IPS DF 6.9 (cell line): ENCODE measurements around the gene NR1D1.

Experiments used
- DNase-seq: peaks from one replicate; pipeline ENCODE4 v3.0.0-alpha.2; 2013; ENCODE audit warnings: low read depth, low spot score
- H3K27ac ChIP-seq: one replicate; pipeline ENCODE4 v1.5.1; 2013; ENCODE audit warnings: low read length, control low read depth
- H3K27me3 ChIP-seq: 2 replicates; pipeline ENCODE4 v1.6.1; 2013; ENCODE audit warnings: mild to moderate bottlenecking, low read length; ENCODE audit not compliant: control insufficient read depth, insufficient read depth
- H3K36me3 ChIP-seq: 2 replicates; pipeline ENCODE4 v1.6.1; 2013; ENCODE audit warnings: low read length; ENCODE audit not compliant: control insufficient read depth, insufficient read depth
- H3K4me1 ChIP-seq: 2 replicates; pipeline ENCODE4 v1.6.1; 2013; ENCODE audit warnings: low read length; ENCODE audit not compliant: control insufficient read depth, insufficient read depth
- H3K4me3 ChIP-seq: 2 replicates; pipeline ENCODE4 v1.5.1; 2013; ENCODE audit warnings: mild to moderate bottlenecking, low read length
- H3K9me3 ChIP-seq: 2 replicates; pipeline ENCODE4 v1.6.1; 2013; ENCODE audit warnings: low read length, inconsistent platforms; ENCODE audit not compliant: control insufficient read depth, insufficient read depth
- WGBS: extraction: QIAGEN DNeasy Blood & Tissue Kit; methylation state at CpG from one replicate; pipeline ENCODE4 v1.1.7; 2013; ENCODE audit warnings: mixed read lengths, missing lambda C conversion rate; ENCODE audit not compliant: insufficient read length, insufficient coverage; 5-methylcytosine and 5-hydroxymethylcytosine counted together

The NR1D1 gene

DNA sequence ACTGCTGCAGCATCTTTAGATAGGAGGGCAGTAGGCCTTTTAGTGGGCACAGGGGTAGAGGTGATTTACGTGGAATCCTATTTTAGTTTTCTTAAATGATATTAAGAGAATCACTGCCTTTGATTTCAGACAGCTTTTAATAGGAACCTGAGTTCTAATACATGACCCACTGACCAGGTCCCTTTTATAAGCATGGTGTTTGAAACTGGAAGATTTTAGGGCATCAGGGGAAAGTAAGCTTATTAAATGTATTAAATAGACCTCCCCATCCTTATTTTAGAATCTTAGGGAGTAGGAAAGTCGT is 23.4 kb upstream of the NR1D1 start:
- H3K36me3 ChIP-seq: peaks cover 6% of the 10 kb centered on the region; the same call in 1 of the 2 replicates
- no peaks in the 10 kb centered on the region for H3K27me3 ChIP-seq
- H3K9me3 ChIP-seq: no peaks in the 10 kb centered on the region
- no peak overlapping the region for H3K27ac ChIP-seq
- no peak for DNase-seq
- no CpG with 5 or more reads among the region's 2 CpGs for WGBS
- peak overlapping the region; percentile 66; the same call in 1 of the 2 replicates for H3K4me3 ChIP-seq
- no peaks in the 10 kb centered on the region for H3K4me1 ChIP-seq

DNA sequence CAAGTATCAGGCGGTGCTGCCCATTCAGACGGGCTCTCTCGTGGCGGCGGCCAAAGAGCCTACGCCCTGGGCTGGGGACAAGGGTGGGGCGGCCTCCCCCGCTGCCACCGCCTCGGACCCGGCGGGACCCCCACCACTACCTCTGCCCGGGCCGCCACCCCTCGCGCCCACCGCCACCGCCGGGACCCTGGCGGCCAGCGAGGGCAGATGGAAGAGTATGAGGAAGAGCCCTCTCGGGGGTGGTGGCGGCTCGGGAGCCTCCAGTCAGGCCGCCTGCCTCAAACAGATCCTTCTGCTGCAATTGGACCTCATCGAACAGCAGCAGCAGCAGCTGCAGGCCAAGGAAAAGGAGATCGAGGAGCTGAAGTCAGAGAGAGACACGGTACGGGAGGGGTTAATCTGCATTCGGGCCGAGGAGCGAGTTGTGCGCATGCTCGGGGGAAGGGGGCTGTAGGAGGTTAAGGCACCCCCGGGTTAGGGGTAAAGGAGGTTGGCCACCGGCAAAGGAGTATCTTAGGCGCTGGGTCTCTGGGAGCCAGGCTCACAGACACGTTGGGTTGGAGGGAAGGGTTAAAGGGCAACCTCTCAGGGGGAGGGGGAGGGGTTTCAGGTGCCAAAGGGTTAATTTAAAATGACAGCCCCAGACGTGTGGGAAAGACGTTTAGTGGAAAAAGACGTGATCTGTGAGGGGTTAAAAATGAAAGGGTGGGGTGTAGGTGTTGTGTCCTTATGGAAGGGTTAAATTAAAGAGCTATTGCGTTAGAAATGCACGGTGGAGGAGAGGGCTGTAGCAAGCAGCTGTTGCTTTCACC is 22.8 kb upstream of the NR1D1 start:
- Histone ChIP-seq H3K9me3 (no peaks in the 10 kb centered on the region), H3K27me3 (no peaks in the 10 kb centered on the region), H3K4me1 (no peaks in the 10 kb centered on the region), H3K36me3 (peaks cover 6% of the 10 kb centered on the region; the same call in 1 of the 2 replicates), H3K4me3 (peak overlapping the region; percentile 66), H3K27ac (no peak overlapping the region)
- DNase-seq: no peak
- WGBS: 100% methylated on average over 1 of the region's 43 CpGs

DNA sequence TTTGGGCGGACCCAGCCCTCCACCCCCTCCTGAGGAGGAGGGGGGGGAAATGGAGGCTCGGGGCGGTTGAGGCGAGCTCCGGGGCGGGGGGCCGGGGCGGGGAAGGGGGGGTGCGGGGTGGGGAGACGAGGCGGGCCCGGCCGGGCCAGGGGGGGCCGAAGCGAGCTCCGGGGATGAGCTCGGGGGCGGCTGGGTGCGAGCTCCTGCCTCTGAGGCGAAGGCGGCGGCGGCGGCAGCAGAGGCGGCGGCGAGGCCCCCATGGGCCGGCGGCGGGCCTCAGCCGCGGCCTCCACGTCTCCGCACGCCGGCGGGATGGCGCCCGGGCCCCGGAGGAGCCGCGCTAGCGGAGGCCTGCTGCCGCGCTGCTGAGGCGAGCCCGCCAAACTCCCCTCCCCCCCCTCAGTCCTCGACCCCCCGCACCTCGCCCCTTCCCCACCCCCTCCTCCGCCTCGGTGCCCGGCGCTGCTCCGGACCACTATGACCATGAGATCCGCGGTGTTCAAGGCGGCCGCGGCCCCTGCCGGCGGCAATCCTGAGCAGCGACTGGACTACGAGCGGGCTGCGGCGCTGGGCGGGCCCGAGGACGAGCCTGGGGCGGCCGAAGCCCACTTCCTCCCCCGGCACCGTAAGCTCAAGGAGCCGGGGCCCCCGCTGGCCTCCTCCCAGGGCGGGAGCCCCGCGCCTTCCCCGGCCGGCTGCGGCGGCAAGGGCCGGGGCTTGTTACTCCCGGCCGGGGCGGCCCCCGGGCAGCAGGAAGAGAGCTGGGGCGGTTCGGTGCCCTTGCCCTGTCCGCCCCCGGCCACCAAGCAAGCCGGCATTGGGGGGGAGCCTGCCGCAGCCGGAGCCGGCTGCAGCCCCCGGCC is 22.0 kb upstream of the NR1D1 start:
- no peak for DNase-seq
- Histone ChIP-seq H3K27ac (no peak overlapping the region), H3K9me3 (no peaks in the 10 kb centered on the region), H3K4me3 (peak overlapping the region; percentile 66), H3K36me3 (peaks cover 3% of the 10 kb centered on the region; the same call in 1 of the 2 replicates), H3K27me3 (no peaks in the 10 kb centered on the region), H3K4me1 (no peaks in the 10 kb centered on the region)
- WGBS: no CpG with 5 or more reads among the region's 97 CpGs

DNA sequence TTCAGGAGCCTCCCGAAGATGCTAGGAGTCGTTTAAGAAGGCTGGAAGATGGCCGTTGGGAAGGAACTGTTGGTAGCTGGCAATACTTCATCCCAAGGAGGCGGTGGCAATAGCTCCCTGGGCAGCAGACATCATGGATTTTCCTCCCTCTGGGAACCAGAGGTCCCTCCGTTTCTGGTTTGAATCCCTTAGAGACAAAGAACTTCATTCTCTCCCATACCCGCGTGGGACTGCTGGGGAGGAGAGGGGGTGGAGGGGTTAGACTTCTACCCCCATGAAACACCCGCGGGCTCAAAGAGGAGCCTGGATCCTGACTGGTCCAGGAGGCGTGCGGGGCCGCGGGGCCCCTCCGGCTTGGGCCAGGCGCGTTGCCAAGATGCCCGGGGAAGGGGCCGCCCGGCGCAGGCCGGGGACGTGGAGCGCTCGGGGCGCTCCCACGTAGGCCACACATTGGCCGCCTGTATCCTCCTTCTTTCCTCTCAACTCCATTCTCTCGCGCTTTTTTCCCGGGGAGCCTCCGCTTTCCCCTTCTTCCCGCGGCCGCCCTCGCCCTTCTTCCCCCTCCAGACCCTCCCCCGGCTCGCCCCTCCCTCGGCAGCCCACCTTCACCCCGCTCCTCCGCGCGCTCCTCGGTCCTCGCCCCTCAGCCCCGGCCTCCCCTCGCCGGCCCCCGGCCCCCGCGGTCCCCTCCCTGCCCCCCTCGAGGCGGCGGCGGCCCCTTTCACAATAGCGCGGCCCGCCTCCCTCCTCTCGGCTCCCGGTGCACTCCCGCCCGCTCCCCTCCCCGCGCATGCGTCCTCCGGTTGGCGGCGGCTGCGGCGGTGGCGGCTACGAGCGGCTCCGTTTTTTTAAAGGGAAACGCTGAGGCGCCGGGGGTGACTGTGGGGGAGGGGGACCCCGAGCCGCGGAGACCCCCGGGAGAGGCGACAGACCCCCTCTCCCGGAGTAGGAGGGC is 21.1 kb upstream of the NR1D1 start, which contains the start of gene MSL1:
TSS of gene MSL1 (plus strand) at position 791 of the 955 bp plus-strand sequence. CDS start 642 bp downstream, outside the sequence.
- Histone ChIP-seq H3K27me3 (no peaks in the 10 kb centered on the region), H3K4me3 (peak within 1 kb of the TSS; percentile 66), H3K9me3 (no peaks in the 10 kb centered on the region), H3K4me1 (no peaks in the 10 kb centered on the region), H3K36me3 (no peaks in the 10 kb centered on the region; the same call in 1 of the 2 replicates), H3K27ac (no peak within 1 kb of the TSS)
- WGBS: no CpG with 5 or more reads among the region's 82 CpGs
- no peak for DNase-seq

DNA sequence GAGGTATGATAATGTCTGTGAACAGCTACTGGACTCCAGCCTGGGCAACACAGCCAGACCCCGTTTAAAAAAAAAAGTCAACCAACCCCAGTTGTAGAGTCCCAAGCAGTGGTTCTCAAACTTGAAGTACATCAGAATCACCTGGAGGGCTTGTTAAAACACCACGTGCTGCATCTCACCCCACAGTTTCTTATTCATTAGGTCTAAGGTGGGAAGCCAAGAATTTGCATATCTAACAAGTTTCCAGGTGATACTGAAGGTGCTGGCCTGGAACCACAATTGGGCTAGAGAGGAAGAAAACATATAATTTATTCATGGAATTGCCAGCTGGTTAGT is 14.7 kb upstream of the NR1D1 start:
- DNase-seq: no peak
- Histone ChIP-seq H3K9me3 (no peaks in the 10 kb centered on the region), H3K4me1 (peaks cover 11% of the 10 kb centered on the region), H3K4me3 (no peak overlapping the region), H3K36me3 (no peaks in the 10 kb centered on the region), H3K27me3 (no peaks in the 10 kb centered on the region), H3K27ac (no peak overlapping the region)
- WGBS: no CpG with 5 or more reads among the region's 2 CpGs

DNA sequence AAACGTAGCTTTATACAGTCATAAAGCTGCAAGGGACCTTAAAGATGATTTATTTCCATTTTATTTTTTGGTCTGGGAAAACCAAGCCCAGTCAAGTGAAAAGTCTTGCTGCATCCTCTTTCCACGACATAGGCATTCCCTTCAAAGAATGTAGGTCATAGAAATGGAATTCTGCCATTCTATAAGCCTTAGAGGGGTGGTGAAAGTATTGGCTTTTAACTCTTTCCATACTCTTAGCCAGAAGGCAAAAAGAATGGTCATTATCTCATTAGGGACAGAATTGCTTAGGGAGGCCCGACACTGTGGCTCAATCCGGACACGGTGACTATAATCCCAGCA is 13.5 kb upstream of the NR1D1 start:
- no CpG with 5 or more reads among the region's 5 CpGs for WGBS
- no peak overlapping the region for H3K4me3 ChIP-seq
- peaks cover 11% of the 10 kb centered on the region for H3K4me1 ChIP-seq

DNA sequence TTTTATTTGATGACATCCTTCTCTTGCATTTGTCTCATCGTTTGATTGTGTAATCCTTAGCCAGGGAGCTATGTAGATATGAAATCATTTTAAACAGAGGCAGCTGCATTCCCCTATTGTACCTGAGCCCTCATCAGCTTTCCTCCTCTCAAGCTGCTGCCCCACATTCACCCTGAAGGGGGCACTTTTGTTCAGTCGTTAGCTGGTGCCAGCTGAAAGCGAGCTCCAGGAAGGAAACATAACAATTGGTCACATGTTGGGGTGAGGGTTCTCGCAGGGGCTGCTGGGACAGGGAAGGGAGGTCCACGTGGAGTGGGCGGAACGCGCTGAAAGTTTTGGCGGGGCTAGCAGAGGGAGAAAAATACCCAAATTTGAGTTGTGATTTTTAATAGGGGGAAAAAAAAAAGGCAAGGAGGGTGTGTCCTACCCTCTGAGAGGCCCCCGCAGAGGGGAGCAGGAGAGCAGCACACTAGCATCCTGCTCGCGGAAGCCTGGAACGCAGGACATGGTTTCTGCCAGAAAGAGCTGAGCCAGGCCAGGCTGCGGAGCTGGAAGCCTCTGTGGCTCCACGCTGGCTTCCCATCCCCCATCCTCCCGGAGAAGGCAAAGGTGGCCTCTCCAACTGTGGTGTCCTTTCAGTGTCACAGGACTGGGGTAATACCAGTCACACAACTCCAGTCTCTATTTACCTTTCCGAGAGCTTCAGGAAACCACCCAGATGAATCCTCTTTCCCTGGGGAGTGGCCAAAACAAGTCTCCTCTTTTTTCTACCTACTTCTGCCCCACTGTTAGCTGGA is 12.9 kb upstream of the NR1D1 start:
- Histone ChIP-seq H3K27ac (no peak overlapping the region), H3K9me3 (no peaks in the 10 kb centered on the region), H3K4me1 (peaks cover 11% of the 10 kb centered on the region), H3K36me3 (no peaks in the 10 kb centered on the region), H3K4me3 (no peak overlapping the region), H3K27me3 (no peaks in the 10 kb centered on the region)
- no peak for DNase-seq
- no CpG with 5 or more reads among the region's 17 CpGs for WGBS

More for the DNA sequence above, 13.5 kb upstream of the NR1D1 start:
- H3K36me3 ChIP-seq: no peaks in the 10 kb centered on the region
- H3K9me3 ChIP-seq: no peaks in the 10 kb centered on the region
- H3K27me3 ChIP-seq: no peaks in the 10 kb centered on the region
- H3K27ac ChIP-seq: no peak overlapping the region
- DNase-seq: no peak

DNA sequence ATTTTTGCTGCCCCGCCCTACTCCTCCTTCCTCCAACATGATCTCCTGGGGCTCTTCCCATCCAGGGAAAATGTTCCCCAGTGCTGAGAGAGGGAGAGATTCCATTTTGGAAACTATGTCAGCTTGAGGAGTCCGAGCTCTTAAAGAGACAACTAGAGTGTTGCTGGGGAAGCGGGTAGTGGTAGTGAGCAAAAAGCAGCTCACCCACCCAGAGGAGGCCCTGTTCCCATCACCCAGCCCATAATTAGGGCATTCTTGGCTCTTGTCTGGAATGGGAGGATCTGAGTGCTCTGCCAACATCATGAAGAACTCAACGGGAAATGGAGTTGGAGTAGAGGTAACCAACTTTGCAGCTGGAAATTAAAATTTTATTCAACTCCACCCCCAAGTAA is 12.3 kb upstream of the NR1D1 start:
- Histone ChIP-seq H3K27ac (no peak overlapping the region), H3K4me1 (peaks cover 12% of the 10 kb centered on the region), H3K27me3 (no peaks in the 10 kb centered on the region; the same call in 1 of the 2 replicates), H3K36me3 (no peaks in the 10 kb centered on the region), H3K4me3 (no peak overlapping the region), H3K9me3 (no peaks in the 10 kb centered on the region)
- no CpG with 5 or more reads among the region's 4 CpGs for whole genome bisulfite sequencing
- no peak for DNase-seq

DNA sequence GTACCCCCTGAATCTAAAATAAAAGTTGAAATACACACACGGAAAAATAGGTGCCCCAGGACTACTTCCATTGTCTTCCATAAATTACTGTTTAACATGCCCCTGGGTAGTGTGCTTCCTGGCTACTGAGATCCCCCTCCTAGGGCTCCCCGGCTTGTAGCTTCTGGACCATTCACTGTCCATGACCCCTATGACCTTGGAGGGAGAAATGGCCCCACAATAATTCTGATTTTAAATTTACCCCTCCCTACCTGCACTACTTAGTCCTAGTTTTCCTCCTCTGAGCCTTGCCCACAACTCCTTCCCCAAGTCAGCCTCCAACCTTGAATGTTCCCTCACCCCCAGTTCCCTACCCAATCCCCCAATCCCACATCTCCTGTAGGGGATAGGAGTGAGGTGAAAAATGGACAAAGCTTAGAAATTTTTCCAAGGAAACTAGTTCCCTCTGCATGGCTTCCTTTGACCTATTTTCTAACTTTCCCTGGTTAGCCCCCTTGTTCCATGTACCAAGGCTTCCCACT is 11.9 kb upstream of the NR1D1 start:
- Histone ChIP-seq H3K9me3 (no peaks in the 10 kb centered on the region), H3K27me3 (no peaks in the 10 kb centered on the region; the same call in 1 of the 2 replicates), H3K4me1 (peaks cover 16% of the 10 kb centered on the region), H3K36me3 (no peaks in the 10 kb centered on the region), H3K4me3 (no peak overlapping the region), H3K27ac (no peak overlapping the region)
- no peak for DNase-seq
- no CpG with 5 or more reads among the region's 2 CpGs for WGBS
